ENCODE measurements around the gene RBM33. TPM values are rescaled to one million over a fixed set of nuclear protein-coding genes. Genes with fewer than 3 reads are reported as not detected.

The RBM33 gene
- total RNA-seq, 4 donors from 2014 or later = 35.7 to 59.9 (median 44.5) TPM

DNA sequence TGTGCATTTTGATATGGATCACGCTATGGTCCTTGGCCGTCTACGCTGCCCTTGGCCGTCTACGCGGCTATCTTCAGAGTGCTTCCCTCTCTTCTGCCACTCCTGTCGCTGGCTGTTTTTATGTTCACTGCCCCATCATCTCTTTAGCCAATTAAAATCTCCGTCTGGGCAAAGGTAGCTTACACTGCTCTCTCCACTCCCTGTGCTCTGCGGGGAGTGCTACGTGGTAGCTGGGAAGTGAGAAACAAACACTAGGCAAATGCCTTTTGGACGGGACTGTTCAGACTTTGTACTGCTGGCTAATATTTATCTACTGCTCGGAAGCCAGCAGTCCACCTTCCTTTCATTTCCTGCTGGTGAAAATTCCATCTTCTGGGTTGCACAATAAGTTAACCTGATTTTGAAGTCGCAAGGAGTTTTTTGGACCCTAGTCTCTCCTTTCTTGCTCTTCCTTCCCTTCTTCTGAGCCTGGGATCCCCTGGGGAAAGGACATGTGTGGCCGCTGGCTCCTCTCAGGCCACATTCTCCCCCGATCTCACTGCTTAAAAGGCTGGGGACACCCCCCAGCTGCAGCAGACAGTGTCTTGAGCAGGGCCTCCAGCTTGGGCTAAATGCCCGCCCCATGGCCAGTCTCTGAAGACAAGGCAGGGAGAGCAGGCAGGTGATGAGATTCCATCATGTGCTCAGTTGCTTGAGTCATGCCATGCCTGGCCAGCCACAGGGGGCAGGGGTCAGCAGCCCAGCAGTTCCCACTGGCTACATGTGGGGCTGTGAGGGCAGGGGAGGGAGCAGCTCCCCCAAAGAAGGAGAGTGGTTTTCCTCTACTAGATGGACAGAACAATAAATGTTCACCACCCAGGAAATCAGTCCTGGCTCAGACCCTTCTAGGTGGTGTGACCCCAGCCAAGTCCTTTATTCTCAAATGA lies 25.5 kb upstream of the RBM33 start:
- H3K4me3 ChIP-seq (replicated peaks in 1 of 3) = no peak overlapping the region
- 60 to 63% methylated on average over 16 of the region's 16 CpGs for WGBS, 2 donors
- DNase-seq = no peak
- no peaks in the 10 kb centered on the region for H3K4me1 ChIP-seq
- no peak overlapping the region for H3K27ac ChIP-seq
- H3K36me3 ChIP-seq = no peaks in the 10 kb centered on the region
- intact Hi-C loops (cut with DNase I) = no loop called here
- no peaks in the 10 kb centered on the region for H3K9me3 ChIP-seq
- no peaks in the 10 kb centered on the region for H3K27me3 ChIP-seq
- TF ChIP-seq, protein P1, sequence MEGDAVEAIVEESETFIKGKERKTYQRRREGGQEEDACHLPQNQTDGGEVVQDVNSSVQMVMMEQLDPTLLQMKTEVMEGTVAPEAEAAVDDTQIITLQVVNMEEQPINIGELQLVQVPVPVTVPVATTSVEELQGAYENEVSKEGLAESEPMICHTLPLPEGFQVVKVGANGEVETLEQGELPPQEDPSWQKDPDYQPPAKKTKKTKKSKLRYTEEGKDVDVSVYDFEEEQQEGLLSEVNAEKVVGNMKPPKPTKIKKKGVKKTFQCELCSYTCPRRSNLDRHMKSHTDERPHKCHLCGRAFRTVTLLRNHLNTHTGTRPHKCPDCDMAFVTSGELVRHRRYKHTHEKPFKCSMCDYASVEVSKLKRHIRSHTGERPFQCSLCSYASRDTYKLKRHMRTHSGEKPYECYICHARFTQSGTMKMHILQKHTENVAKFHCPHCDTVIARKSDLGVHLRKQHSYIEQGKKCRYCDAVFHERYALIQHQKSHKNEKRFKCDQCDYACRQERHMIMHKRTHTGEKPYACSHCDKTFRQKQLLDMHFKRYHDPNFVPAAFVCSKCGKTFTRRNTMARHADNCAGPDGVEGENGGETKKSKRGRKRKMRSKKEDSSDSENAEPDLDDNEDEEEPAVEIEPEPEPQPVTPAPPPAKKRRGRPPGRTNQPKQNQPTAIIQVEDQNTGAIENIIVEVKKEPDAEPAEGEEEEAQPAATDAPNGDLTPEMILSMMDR (IDR thresholded peaks at IDR 0.05) = no peak
- no peak for TF ChIP-seq POLR2A (IDR thresholded peaks at IDR 0.05)

DNA sequence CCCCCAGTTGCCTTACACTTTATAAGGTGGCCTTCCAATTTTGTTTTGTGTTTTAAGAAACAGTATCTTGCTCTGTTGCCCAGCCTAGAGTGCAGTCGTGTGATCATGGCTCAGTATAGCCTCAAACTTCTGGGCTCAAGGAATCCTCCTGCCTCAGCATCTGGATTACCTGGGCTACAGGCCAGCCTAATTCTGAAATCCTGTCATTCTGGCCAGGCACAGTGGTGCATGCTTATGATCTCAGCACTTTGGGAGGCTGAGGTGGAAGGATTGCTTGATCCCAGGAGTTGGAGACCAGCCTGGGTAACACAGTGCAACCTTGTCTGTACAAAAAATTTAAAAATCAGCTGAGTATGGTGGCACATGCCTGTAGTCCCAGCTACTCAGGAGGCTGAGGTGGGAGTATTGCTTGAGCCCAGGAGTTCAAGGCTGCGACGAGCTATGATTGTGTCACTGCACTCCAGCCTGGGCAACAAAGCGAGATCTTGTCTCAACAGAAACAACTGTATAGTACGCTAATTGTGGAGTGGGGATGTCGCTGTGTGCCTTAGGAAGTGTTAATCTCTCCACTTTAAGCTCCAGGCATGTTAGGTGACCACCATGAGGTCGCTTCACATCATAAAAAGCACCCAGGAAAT lies 24.7 kb upstream of the RBM33 start:
- H3K27me3 ChIP-seq = no peaks in the 10 kb centered on the region
- no peak for DNase-seq
- no peak overlapping the region for H3K27ac ChIP-seq
- no peaks in the 10 kb centered on the region for H3K4me1 ChIP-seq
- no peaks in the 10 kb centered on the region for H3K36me3 ChIP-seq
- H3K4me3 ChIP-seq (replicated peaks in 1 of 3) = no peak overlapping the region
- TF ChIP-seq, protein P1 (IDR thresholded peaks at IDR 0.05) = no peak
- no peak for TF ChIP-seq POLR2A (IDR thresholded peaks at IDR 0.05)
- intact Hi-C loops (cut with DNase I) = no loop called here
- no peaks in the 10 kb centered on the region for H3K9me3 ChIP-seq
- WGBS, 2 donors = 89 to 96% methylated on average over 7 of the region's 7 CpGs

DNA sequence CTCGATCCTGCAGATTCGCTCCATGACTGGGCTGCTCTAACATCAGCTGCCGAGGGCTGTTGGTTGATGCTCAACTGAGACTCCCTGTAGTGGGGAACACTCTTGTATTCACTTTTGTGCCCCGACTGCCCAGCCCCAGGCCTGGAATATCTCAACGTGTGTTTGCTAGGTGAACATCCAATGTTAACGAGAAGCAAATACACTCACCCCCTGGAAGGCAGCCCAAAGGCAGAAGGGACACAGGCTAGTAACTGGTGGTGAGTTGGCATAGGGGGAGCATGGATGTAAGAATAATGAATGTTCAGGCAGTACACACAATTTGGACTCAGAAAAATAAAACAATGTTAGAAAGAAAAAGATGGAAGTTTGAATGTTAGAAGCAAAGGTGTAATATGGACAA lies 24.0 kb upstream of the RBM33 start:
- Histone ChIP-seq H3K4me1 (no peaks in the 10 kb centered on the region), H3K27me3 (no peaks in the 10 kb centered on the region), H3K9me3 (no peaks in the 10 kb centered on the region), H3K36me3 (no peaks in the 10 kb centered on the region), H3K4me3 (replicated peaks in 1 of 3) (no peak overlapping the region), H3K27ac (no peak overlapping the region)
- no peak for DNase-seq
- WGBS, 2 donors = 81 to 83% methylated on average over 6 of the region's 6 CpGs
- no peak for TF ChIP-seq POLR2A (IDR thresholded peaks at IDR 0.05)
- TF ChIP-seq, protein P1 (IDR thresholded peaks at IDR 0.05) = no peak
- intact Hi-C loops (cut with DNase I) = no loop called here

DNA sequence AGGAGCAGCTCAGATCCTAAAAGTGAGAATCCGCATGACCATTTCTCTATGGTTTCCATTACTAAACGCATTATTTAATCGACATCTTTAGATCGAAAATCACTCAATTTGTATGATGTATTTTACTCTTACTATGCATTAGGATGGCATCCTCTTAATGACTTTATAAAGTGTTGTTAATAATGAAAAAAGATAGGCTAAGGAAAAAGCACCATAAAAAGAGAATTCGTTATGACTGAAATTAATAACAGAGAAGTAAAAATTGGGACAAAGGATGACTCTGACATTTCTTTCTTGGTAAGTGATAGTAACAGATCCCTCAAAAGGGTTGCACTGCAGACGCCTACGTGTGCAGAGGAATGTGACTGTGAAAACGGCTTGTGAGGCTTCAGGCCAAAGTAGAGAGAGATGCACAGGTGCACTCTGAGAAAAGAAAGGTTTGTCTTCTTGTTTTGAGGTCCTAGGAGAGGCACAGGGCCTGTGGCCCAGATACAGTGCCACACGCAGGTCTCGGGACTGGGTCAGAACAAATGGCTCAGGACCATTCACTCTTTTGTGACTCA lies 23.0 kb upstream of the RBM33 start:
- H3K27me3 ChIP-seq = no peaks in the 10 kb centered on the region

More for the DNA sequence above, 23.0 kb upstream of the RBM33 start:
- TF ChIP-seq POLR2A (IDR thresholded peaks at IDR 0.05) = no peak
- TF ChIP-seq, protein P1 (IDR thresholded peaks at IDR 0.05) = no peak
- Histone ChIP-seq H3K4me1 (no peaks in the 10 kb centered on the region), H3K9me3 (no peaks in the 10 kb centered on the region), H3K36me3 (no peaks in the 10 kb centered on the region), H3K4me3 (replicated peaks in 1 of 3) (no peak overlapping the region), H3K27ac (no peak overlapping the region)
- WGBS, 2 donors = 69 to 76% methylated on average over 10 of the region's 10 CpGs
- no peak for DNase-seq
- intact Hi-C loops (cut with DNase I) = no loop called here

Data from thyroid gland (tissue), 4 donors.